Bronchial epithelial cell (primary cell): ENCODE data around the gene SAXO1. TPM values are rescaled to one million over a fixed set of nuclear protein-coding genes. Genes with fewer than 3 reads are reported as not detected.

Experiments
- DNase-seq: peaks from one replicate; pipeline ENCODE4 v3.0.0-alpha.2; 2010; ENCODE audit warnings: low read depth
- FAIRE-seq: peaks from 2 replicates; lab custom pipeline; 2011; peaks lifted over from hg19 to GRCh38; lab: Jason Lieb, UNC
- H3K27me3 ChIP-seq: 2 replicates; pipeline ENCODE4 v1.5.1; 2011; ENCODE audit warnings: low read length; ENCODE audit not compliant: control insufficient read depth, insufficient read depth
- H3K36me3 ChIP-seq: 2 replicates; pipeline ENCODE4 v1.5.1; 2011; ENCODE audit warnings: low read length; ENCODE audit not compliant: control insufficient read depth, insufficient read depth
- H3K4me3 ChIP-seq: 2 replicates; pipeline ENCODE4 v1.5.1; 2011; ENCODE audit warnings: mild to moderate bottlenecking, low read depth, low read length, control low read depth
- CTCF ChIP-seq: IDR thresholded peaks from 2 replicates; pipeline ENCODE4 v1.5.1; 2011; ENCODE audit warnings: mild to moderate bottlenecking, moderate library complexity, low read length, control low read depth, inconsistent platforms; ENCODE audit not compliant: insufficient read depth, severe bottlenecking
- total RNA-seq: library from RNA; depleted of rRNA; stranded (reverse); fragments of >200 nt; gene quantifications from 2 replicates; pipeline ENCODE4 v1.2.1, GENCODE V29; 2014

The SAXO1 gene
- total RNA-seq, 1 donor from 2014 or later, result not detected

GRCh38 chr9:18955626-18956025 lies 77.4 kb downstream of the SAXO1 start:
- H3K27me3 ChIP-seq, result no peaks in the 10 kb centered on the region
- no peak for TF ChIP-seq CTCF
- DNase-seq, result no peak
- H3K36me3 ChIP-seq, result no peaks in the 10 kb centered on the region
- no peak overlapping the region for H3K4me3 ChIP-seq
- FAIRE-seq, result no peak

- DNase-seq (no peak), FAIRE-seq (no peak)
- H3K4me3 ChIP-seq, result no peak overlapping the region
- H3K36me3 ChIP-seq, result no peaks in the 10 kb centered on the region
- TF ChIP-seq CTCF, result no peak
- no peaks in the 10 kb centered on the region for H3K27me3 ChIP-seq
These were observed 81.1 kb downstream of the SAXO1 start for GRCh38 chr9:18951936-18952335.

GRCh38 chr9:18947892-18948339 lies 85.1 kb downstream of the SAXO1 start:
- no peak for DNase-seq
- no peak overlapping the region for H3K4me3 ChIP-seq
- FAIRE-seq, result no peak
- H3K36me3 ChIP-seq, result no peaks in the 10 kb centered on the region
- TF ChIP-seq CTCF, result no peak
- no peaks in the 10 kb centered on the region for H3K27me3 ChIP-seq

DNA sequence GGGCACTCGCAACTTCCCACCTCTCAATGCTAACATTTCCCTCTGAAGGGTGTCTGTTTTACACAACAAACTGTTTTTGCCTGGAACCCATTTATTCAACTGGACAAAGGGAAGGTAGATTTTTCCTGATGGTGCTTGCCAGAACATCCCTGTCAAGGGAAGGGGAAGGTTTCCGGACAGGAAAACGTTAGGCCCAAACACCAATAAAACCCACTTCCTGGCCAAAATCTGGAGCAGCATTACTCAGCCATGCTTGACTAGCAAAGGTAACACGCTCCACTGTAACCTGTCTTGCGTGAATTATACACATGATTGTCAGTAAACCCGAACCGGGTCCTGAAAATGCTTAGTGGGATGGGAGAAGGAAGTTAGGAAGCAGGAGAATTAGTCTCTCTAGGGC lies 90.2 kb downstream of the SAXO1 start:
- no peaks in the 10 kb centered on the region for H3K36me3 ChIP-seq
- FAIRE-seq (no peak), DNase-seq (no peak)
- no peaks in the 10 kb centered on the region for H3K27me3 ChIP-seq
- no peak for TF ChIP-seq CTCF
- no peak overlapping the region for H3K4me3 ChIP-seq

DNA sequence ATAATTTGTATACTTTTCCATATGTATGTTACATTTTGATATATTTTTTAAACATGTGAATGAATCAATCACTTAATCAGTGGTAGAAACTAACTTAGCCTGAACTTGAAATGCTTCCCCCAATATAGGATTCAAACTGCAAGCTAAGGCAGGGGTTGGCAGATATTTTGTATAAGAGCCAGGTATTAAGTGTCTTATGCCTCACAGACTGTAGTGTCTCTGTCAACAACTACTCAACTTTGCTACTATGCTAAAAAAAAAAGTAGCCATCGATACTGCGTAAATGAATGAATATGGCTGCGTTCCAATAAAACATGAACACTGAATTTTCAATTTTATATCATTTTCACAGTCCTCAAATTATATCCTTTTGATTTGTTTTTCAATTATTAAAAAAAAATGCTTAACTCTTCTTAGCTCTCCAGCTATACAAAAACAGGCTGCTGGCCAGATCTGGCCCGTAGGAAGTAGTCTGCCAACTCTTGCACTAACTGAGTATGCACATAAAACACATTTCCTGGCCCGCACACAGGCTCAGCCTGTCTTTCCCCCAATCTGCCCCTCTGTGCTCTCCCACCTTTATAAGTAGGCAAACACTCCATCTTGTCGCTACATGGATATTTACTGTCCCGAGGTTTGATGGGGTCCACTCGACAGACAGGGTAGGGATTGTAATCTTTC lies 91.8 kb downstream of the SAXO1 start:
- DNase-seq, result no peak
- no peak for FAIRE-seq
- Histone ChIP-seq H3K27me3 (no peaks in the 10 kb centered on the region), H3K36me3 (no peaks in the 10 kb centered on the region), H3K4me3 (no peak overlapping the region)
- TF ChIP-seq CTCF, result no peak

- TF ChIP-seq CTCF, result no peak
- Histone ChIP-seq H3K27me3 (no peaks in the 10 kb centered on the region), H3K36me3 (no peaks in the 10 kb centered on the region), H3K4me3 (no peak overlapping the region)
- DNase-seq (no peak), FAIRE-seq (no peak)
These were observed 93.1 kb downstream of the SAXO1 start for GRCh38 chr9:18939943-18940342.
